ENCODE data around the gene OBSCN.

OBSCN gene

GRCh38 chr1:228344631-228345072 lies 136.8 kb downstream of the OBSCN start:
- peak; percentile 14 for DNase-seq

DNA sequence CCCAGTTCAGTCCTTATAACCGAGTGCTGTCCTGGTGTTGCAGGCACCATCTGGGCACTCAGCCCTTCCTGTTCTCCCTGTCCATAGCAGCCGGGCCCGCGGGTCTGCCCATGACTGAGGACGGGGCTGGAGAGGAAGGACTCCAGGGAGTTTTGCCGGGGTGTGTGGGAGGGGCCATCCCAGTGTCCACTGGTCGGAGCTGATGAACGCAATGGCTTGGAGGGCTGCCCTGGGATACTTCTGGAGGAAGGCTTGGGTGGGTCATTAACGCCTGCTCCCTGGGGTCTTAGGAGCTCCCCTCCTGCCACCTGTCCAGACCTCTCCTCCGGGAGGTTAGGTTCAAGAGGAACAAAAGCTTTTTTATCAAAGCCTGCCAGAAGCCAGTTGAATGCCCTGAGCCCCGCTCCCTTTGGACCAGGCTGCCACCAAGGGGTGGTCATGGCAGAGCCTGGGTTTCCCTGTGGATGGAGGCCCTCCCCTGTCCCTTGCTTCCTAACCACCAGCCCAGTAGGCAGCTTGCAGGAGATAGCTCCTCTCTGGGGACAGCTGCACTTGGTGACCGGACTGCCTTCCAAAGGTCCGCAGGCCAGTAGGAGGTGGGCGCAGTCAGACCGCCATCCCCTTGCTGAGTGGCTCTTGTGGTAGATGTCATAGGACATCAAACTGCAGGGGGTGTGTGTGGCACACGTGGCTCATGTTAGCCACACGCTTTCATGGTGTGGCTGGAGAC lies 137.5 kb downstream of the OBSCN start:
- DNase-seq, result peak; percentile 12

- DNase-seq, result peak; percentile 10
Measured at GRCh38 chr1:228346731-228347130, 138.9 kb downstream of the OBSCN start.

- DNase-seq, result no peak
Measured at GRCh38 chr1:228347181-228347580, 139.3 kb downstream of the OBSCN start.

GRCh38 chr1:228348708-228349467 lies 141.0 kb downstream of the OBSCN start:
- no peak for DNase-seq

DNA sequence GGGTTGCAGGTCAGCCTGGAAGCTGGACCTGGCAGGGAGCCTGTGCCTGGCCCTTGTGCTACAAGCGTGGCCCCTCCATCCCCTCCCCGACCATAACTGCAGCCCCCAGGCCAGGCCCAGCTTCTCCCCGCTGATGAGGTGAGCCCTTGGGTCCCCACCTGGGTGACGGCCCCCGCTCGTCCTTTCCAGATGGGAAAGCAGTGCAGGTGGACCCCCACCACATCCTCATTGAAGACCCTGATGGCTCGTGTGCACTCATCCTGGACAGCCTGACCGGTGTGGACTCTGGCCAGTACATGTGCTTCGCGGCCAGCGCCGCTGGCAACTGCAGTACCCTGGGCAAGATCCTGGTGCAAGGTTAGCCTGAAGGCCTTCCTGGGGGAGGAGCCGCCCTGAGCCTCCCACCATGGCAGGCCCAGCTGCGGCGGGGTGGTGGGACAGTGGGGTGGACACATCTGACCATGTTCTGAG lies 141.9 kb downstream of the OBSCN start:
- peak; percentile 13 for DNase-seq

- no peak for DNase-seq
Measured at GRCh38 chr1:228350179-228350742, 142.4 kb downstream of the OBSCN start.

DNA sequence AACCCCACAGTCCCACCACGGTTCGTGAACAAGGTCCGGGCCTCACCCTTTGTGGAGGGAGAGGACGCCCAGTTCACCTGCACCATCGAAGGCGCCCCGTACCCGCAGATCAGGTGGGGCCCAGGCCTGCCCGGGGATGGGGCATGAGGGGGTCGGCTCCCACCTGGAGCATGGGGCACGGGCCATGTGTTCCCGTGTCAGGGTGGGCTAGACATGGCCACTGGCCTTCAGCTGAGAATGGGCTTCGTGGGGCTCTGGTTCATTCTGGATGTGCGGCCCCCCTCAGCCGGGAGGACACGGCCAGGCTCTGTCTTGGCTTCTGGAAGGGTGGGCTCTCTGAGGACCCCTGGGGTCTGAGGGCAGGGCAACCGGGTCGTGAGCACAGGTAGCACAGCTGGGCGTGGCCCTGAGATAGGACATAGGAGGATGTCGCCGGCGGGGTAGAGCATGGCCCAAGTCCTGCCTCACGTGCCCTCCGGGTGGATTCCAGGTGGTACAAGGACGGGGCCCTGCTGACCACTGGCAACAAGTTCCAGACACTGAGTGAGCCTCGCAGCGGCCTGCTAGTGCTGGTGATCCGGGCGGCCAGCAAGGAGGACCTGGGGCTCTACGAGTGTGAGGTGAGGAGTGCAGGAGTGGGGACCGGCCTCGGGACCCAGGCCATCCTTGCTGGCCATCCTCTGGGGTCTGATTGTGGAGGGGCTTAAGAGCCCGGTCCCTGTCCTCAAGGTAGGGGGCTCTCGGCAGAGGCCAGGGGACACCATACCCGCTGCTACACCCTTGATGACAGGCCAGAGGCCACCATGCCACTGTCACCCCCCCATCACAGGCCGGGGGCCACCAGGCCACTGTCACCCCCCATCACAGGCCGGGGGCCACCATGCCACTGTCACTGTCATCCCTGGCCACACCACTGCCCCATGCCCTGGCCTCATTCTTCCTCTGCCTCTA lies 143.3 kb downstream of the OBSCN start:
- peak; percentile 23 for DNase-seq

DNA sequence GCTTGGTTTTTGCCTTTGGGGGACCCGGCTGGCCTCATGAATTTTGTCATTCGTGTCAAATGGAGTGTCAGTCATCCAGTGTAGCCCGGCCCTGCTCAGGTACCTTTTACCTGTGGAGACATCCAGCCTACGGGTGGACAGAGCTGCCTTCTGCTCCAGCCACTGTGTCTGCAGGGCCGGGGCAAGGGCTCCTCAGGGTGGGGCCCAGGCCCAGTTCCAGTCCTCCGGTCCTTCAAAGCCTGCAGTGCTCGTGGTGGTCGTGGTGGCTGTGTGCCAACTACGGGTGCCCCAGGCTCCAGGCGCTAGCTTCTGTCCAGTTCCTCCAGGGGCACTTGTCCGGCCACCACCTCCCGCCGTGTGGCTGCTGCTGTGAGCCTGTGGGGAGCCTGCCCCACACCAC lies 144.0 kb downstream of the OBSCN start:
- peak; percentile 22 for DNase-seq

DNA sequence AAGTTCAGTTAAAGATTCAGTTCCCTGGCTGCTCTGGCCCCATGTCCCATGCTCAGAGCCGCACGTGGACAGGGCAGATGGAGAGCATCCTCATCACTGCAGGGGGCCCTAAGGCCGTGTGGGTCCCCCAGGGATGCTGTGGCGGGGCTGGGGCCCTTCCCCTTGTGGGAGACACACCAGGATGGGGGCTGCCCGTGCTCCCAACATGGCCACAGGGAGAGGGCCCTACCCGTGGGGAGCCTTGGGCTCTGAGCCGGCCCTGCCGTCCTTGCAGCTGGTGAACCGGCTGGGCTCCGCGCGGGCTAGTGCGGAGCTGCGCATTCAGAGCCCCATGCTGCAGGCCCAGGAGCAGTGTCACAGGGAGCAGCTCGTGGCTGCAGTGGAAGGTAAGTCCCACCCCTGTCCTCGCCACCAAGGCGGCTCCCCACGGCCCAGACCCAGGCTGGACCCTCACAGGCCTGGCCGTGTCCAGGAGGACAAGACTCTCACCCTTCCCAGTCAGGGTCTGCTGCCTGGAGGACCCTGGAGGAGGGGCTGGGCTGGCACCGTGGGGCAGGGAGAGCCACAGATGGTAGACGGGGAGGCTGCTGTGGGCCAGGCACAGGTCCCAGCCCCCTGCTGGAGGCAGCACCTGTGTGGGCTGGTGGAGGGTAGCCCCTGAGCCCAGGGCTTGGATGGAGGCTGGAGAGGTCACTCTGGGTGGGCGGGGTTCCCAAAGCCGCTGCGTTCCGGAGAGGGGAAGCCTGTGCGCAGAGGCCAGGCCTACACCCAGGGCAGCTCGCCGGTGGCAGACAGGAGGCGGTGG lies 145.0 kb downstream of the OBSCN start:
- peak; percentile 23 for DNase-seq

DNA sequence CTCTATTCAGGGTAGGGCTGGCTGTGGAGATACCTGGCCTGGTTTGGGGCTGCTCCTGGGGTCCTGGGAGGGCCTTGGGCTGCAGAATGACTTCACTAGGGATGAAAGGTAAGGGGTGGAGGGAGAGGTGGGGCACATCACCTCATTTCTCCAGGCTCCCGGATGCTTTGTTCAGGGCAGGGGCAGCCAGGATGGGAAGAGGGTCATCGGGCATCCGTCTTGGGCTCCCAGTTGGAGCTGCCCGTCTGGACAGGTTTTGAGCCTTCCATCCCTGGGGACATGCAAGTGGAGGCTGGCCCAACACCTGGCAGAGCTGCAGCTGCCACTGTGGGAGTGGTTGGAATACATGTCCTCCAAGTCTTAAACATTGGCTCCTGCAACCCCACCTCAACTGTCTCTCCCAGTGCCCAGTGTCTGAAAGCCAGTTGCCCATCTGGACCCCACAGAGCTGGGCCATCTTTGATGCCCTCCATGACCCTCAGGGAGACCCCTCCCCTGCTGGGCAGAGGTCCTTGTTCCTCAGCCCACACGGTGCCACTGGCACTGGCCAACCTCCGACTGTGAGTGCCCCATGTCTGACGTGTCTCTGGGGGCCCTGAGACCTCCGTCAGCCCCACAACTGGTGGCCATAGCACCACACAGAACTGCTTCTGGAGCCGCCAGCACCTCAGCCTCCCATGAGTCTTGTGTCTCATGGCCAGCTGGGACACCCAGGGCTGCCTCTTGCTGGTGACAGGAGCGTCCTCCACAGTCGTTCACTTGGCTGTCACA lies 145.9 kb downstream of the OBSCN start:
- DNase-seq, result peak; percentile 10

- no peak for DNase-seq
Measured at GRCh38 chr1:228354390-228355320, 146.8 kb downstream of the OBSCN start.

DNA sequence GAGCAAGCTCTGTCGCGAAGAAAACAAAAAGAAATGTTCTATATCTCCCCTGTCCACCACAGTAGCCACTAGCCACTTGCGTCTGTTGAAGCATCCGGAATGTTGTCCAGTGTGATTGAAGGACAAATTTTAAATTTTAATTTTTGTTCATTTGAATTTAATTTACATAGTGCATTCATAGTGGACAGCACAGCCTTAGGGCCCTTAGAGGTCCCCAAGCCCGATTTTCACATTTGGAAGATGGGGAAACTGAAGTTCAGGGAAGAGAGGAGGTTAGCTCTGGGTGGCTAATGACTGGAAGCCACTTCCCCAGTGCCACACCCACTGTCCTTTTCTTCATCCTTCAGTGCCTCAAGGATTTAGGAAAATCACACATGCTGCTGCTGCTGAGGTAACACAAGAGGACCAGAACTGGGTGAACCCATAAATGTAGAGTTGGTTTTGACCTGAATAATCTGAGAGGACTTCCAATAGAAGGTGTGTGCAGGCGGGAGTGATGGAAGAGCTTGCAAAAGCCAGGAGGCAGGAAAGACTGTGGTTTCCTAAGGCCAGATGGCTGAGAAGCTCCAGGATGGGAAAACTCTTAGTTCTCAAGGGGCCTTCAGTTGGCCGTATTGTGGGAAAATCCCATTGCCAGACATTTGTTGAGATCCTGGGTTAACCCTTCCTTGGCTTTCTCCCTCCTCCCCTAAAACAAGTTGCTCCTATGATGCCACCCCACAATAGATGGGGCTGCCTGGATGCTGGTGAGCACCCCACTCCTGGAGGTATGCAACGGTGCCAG lies 149.2 kb downstream of the OBSCN start:
- no peak for DNase-seq

DNA sequence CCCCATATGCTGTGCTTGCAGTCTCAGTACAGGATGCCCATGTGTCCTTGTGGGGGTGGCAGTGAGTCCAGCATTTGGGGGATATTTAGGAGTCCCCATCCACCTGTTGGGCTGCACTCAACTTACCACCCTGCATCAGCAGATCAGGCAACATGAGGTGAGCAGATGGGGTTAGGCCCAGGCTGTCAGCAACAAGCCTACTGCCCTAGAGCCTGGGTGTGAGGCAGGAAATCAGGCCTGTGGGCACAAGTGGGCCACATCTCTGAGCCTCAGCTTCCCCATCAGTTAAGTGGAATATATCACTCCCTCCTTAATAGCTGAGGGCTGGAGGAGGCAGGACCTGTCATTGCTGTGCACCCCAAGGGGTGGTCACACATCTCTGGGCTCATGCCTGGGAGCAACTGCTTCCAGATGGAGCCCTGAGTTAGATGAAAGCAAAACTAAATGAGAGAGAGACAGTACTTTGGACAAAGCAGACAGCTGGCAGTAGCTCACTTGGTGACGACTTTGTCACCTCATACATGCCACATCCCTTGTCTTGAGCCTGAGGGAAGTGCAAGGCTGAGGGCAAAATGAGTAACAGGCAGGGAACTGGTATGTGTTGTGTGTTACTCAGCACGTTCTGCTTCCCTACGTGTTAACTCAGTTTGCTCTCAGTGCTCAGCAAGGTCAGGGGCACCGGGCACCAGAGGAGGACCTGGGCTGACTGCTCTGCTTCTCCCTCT lies 150.4 kb downstream of the OBSCN start:
- DNase-seq, result no peak

- DNase-seq, result no peak
Measured at GRCh38 chr1:228358764-228359612, 151.1 kb downstream of the OBSCN start.

DNA sequence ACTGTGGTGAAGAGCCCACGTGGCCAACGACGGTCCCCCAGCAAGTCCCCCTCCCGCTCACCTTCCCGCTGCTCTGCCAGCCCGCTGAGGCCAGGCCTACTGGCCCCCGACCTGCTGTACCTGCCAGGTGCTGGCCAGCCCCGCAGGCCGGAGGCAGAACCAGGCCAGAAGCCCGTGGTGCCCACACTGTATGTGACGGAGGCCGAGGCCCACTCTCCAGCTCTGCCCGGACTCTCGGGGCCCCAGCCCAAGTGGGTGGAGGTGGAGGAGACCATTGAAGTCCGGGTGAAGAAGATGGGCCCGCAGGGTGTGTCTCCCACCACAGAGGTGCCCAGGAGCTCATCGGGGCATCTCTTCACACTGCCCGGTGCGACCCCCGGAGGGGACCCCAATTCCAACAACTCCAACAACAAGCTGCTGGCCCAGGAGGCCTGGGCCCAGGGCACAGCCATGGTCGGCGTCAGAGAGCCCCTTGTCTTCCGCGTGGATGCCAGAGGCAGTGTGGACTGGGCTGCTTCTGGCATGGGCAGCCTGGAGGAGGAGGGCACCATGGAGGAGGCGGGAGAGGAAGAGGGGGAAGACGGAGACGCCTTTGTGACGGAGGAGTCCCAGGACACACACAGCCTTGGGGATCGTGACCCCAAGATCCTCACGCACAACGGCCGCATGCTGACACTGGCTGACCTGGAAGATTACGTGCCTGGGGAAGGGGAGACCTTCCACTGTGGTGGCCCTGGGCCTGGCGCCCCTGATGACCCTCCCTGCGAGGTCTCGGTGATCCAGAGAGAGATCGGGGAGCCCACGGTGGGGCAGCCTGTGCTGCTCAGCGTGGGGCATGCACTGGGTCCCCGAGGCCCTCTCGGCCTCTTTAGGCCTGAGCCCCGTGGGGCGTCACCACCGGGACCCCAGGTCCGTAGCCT lies 152.0 kb downstream of the OBSCN start:
- peak; percentile 20 for DNase-seq
